ENCODE results near the gene KDM3B.

KDM3B gene

DNA sequence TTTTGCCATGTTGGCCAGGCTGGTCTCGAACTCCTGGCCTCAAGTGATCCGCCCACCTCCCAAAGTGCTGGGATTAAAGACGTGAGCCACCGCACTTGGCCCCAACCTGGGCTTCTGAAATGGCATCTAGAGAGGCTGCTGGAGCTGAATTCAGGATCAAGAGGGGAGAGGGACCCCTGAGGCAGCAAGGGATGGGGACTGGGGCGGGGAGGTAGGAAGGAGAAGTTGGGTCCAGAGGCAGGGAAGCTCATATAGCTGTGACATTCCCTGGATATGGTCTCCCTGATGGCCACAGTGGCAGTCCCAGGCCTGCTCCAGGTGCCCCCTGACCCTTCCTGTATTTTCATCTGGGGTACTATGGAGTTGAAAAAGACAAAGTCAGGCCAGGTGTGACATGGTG, 98.5 kb downstream of the KDM3B start:
- no peaks in the 10 kb centered on the region for H3K36me3 ChIP-seq (ENCODE audit: insufficient read depth, low read length)
- H3K9me3 ChIP-seq (ENCODE audit: low read length), result no peaks in the 10 kb centered on the region
- H3K27me3 ChIP-seq (ENCODE audit: insufficient read depth, low read length), result no peaks in the 10 kb centered on the region
- peaks cover 30% of the 10 kb centered on the region for H3K4me1 ChIP-seq (ENCODE audit: insufficient read depth, low read length)
- no peak overlapping the region for H3K4me3 ChIP-seq (ENCODE audit: low read length)
- no peak overlapping the region for H2AFZ ChIP-seq (ENCODE audit: low read depth, low read length)

DNA sequence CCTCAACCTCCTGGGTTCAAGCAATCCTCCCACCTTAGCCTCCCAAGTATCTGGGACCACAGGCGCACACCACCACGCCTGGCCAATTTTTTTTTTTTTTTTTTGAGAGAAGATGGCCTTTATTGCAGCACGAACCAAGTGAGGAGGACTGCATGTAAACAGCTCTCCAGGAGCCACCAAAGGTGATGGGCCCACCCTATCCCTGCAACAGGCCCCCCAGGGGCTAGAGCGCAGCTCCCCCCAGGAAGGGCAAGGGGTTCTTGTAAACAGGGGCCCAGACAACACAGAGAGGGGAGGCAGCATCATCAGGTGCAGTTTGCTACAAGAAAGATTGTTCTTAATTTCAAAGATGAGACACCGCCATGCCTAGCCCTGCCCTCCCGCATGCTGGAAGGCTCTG, 100.2 kb downstream of the KDM3B start:
- no peak overlapping the region for H3K4me3 ChIP-seq (ENCODE audit: low read length)
- H3K4me1 ChIP-seq (ENCODE audit: insufficient read depth, low read length), result peaks cover 30% of the 10 kb centered on the region
- no peaks in the 10 kb centered on the region for H3K9me3 ChIP-seq (ENCODE audit: low read length)
- no peak overlapping the region for H2AFZ ChIP-seq (ENCODE audit: low read depth, low read length)
- no peaks in the 10 kb centered on the region for H3K36me3 ChIP-seq (ENCODE audit: insufficient read depth, low read length)
- no peaks in the 10 kb centered on the region for H3K27me3 ChIP-seq (ENCODE audit: insufficient read depth, low read length)

DNA sequence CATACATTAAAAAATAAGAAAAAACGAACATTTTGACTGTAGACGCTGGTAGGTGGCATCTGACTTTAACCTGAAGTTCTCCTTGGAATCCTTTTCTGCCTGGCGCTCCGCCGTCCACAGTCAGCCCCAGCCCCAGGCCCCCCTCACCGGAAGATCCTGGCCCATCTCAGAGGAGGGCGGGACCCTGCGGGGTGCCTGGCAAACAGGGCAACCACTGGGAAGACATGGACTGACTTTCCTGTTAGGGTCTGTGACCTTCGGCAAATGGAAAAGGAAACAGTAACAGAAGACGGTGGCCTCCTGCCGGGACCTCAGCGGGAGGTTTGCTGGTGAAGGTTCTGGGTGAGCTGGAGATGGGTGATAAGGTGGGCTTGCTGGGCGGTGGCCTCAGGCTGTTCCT, 101.1 kb downstream of the KDM3B start:
- H3K9me3 ChIP-seq (ENCODE audit: low read length), result no peaks in the 10 kb centered on the region
- H3K36me3 ChIP-seq (ENCODE audit: insufficient read depth, low read length), result no peaks in the 10 kb centered on the region
- no peak overlapping the region for H2AFZ ChIP-seq (ENCODE audit: low read depth, low read length)
- peaks cover 29% of the 10 kb centered on the region for H3K4me1 ChIP-seq (ENCODE audit: insufficient read depth, low read length)
- no peak overlapping the region for H3K4me3 ChIP-seq (ENCODE audit: low read length)
- H3K27me3 ChIP-seq (ENCODE audit: insufficient read depth, low read length), result no peaks in the 10 kb centered on the region

DNA sequence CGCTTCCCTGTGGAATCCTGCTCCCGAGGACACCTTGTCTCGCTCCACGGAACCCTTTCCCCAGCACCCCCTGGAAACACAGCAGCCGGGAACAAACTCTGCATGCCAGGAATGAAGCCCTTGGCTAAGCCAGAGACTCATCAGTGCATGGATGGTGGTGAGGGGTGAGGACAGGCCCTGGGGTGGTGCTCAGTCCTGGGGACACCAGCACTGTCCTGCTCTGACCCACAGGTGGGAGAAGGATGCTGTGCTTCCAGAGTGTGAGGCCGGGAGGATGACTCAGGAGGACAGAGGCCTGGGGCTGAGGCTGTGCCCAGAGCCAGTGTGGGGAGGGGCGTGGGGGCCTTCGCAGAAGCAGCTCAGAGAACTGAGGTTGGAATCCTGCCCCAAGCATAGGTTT, 101.6 kb downstream of the KDM3B start:
- Histone ChIP-seq H3K4me1 (ENCODE audit: insufficient read depth, low read length) (peaks cover 24% of the 10 kb centered on the region), H3K36me3 (ENCODE audit: insufficient read depth, low read length) (no peaks in the 10 kb centered on the region), H2AFZ (ENCODE audit: low read depth, low read length) (no peak overlapping the region), H3K4me3 (ENCODE audit: low read length) (no peak overlapping the region), H3K27me3 (ENCODE audit: insufficient read depth, low read length) (no peaks in the 10 kb centered on the region), H3K9me3 (ENCODE audit: low read length) (no peaks in the 10 kb centered on the region)

DNA sequence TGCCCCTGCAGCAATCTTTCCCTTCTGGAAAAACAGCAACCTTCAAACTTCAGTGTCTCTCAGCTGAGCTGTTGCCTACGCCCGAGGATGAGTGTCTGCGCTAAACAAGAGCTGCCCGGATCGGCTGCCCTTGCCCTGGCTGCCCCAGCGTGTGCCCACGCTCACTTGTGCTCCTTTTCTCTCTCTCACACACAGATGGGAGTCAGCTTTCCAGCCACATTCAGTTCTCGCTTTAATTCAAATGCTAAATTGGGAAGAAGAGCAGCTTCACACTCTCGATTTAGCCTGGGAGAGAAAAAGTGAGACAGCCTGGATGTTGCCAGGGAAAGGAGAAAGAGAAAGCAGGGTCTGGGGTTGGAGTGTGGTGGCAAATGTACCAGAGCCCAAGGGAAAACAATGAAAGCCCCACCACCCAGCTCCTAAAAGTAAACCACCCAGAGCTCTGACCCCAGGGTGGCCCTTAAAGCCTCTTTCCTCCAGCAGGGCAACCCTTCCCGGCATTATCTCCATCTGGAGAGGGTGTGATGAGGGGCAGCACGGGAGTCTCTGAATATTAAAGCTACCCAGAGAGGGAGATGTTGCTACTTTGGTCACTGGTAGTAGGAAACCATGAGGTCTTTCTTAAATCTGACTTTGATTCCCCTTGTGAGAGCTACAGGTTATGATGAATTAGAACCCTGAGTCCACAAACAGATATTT, 102.9 kb downstream of the KDM3B start:
- no peaks in the 10 kb centered on the region for H3K36me3 ChIP-seq (ENCODE audit: insufficient read depth, low read length)
- H3K4me1 ChIP-seq (ENCODE audit: insufficient read depth, low read length), result peaks cover 17% of the 10 kb centered on the region
- peak overlapping the region; percentile 11 for H2AFZ ChIP-seq (ENCODE audit: low read depth, low read length)
- H3K9me3 ChIP-seq (ENCODE audit: low read length), result no peaks in the 10 kb centered on the region
- no peaks in the 10 kb centered on the region for H3K27me3 ChIP-seq (ENCODE audit: insufficient read depth, low read length)
- no peak overlapping the region for H3K4me3 ChIP-seq (ENCODE audit: low read length)

DNA sequence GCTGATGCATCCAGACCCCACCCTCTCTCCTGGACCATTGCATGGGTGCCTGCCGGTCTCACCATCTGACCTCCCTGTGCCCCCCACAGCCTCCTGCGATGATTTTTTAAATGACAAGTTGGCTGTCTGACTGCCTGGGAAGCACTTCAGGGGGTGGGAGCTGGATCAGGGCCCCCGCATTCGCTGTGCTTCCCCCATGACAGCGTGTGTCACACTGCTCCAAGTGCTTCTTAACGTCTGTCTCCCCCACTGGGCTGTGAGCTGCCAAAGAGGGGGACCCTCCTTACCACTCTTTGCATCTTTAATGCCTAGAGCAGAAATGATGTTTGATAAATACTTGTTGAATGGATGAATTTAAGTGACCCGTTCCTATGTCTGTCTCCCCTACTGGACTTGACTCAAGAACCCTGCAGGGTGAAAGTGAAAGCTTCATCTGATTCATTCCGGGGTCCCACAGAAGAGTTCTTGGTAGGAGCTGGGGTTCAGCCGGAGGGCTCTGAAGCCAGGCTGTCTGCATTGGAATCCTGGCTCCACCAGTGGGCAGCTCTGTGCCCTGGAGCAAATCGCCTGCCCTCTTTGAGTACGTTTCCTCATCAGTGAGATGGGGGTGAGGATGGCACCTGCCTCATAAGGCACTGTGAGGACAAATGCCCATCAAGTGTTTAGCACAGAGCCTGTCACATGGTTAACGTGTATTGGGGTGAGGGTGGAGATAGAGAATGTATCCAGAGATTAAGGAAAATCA, 105.2 kb downstream of the KDM3B start:
- H3K27me3 ChIP-seq (ENCODE audit: insufficient read depth, low read length), result no peaks in the 10 kb centered on the region
- peaks cover 17% of the 10 kb centered on the region for H3K4me1 ChIP-seq (ENCODE audit: insufficient read depth, low read length)
- no peak overlapping the region for H2AFZ ChIP-seq (ENCODE audit: low read depth, low read length)
- H3K4me3 ChIP-seq (ENCODE audit: low read length), result no peak overlapping the region
- H3K36me3 ChIP-seq (ENCODE audit: insufficient read depth, low read length), result no peaks in the 10 kb centered on the region
- H3K9me3 ChIP-seq (ENCODE audit: low read length), result no peaks in the 10 kb centered on the region

DNA sequence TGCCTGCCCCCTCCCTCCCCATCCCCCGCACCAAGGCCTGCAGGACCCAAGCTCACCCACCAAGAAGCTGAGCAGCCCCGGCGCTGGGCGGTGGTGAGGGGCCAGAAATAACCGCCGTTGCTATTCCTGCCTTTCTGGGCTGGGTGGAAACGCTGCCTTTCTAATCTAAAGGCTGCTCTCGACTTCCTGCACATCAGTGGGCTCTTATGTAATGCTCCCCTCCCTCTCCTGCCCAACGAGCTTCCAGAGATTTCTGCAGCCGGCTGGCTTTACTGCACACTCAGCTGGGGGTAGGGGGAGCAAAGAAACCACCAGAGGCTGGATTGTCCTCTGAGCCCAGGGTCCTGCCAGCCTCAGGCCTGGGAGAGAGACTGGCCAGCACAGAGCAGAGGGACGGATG, 105.9 kb downstream of the KDM3B start:
- no peaks in the 10 kb centered on the region for H3K36me3 ChIP-seq (ENCODE audit: insufficient read depth, low read length)
- H2AFZ ChIP-seq (ENCODE audit: low read depth, low read length), result no peak overlapping the region
- H3K27me3 ChIP-seq (ENCODE audit: insufficient read depth, low read length), result no peaks in the 10 kb centered on the region
- H3K4me3 ChIP-seq (ENCODE audit: low read length), result no peak overlapping the region
- peaks cover 20% of the 10 kb centered on the region for H3K4me1 ChIP-seq (ENCODE audit: insufficient read depth, low read length)
- H3K9me3 ChIP-seq (ENCODE audit: low read length), result no peaks in the 10 kb centered on the region

DNA sequence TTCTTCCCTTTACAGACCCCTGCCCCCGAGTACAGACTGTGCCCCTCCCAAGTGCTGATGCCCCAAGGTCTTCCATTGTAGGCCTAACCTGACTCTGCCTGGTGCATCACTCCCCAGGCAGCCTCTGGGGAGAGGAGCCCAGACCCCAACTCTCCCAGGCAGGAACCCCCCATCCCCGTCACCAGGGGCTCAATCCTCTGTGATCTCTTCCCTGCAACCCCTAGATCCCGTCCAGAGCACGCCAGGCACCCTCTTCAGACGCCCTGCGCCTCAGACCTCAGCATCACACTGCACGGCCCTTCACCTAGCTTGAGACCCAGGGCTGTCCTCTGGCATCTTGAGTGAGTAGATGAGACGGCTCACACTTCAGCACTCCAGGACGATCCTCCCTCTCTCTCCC, 106.4 kb downstream of the KDM3B start:
- Histone ChIP-seq H3K9me3 (ENCODE audit: low read length) (no peaks in the 10 kb centered on the region), H3K4me1 (ENCODE audit: insufficient read depth, low read length) (peaks cover 24% of the 10 kb centered on the region), H2AFZ (ENCODE audit: low read depth, low read length) (no peak overlapping the region), H3K27me3 (ENCODE audit: insufficient read depth, low read length) (no peaks in the 10 kb centered on the region), H3K36me3 (ENCODE audit: insufficient read depth, low read length) (no peaks in the 10 kb centered on the region), H3K4me3 (ENCODE audit: low read length) (no peak overlapping the region)

DNA sequence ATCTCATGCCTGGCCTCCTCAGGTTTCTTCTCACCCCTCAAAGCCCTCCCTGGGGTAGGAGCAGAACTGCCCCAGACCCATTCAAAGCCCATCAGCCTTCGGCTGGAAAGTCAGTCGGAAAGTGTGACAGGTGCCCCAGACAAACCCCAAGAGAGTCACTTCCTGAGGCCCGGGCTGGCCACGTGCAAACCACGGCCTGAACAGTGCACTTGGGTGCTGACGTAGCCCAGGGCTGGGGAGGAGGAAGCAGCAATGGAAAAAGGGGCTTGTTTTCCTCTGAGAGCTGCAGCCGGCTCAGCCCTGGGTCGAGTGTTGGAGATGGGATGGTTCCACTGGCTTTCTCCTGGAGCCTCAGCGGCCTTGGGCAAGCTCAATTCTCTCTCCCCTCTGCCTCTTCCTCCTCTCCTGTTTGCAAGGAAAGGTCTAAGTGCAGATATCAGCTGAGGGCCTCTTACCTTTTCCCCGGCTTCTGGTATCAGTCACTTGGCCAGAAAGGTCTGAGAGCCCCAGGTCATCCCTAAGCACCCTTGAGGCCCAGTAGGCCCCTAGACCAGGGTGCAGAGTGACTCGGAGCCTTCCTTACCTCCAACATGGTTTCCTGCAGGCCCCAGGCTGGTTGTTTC, 106.9 kb downstream of the KDM3B start:
- Histone ChIP-seq H2AFZ (ENCODE audit: low read depth, low read length) (no peak overlapping the region), H3K4me1 (ENCODE audit: insufficient read depth, low read length) (peaks cover 24% of the 10 kb centered on the region), H3K4me3 (ENCODE audit: low read length) (no peak overlapping the region), H3K36me3 (ENCODE audit: insufficient read depth, low read length) (no peaks in the 10 kb centered on the region), H3K27me3 (ENCODE audit: insufficient read depth, low read length) (no peaks in the 10 kb centered on the region), H3K9me3 (ENCODE audit: low read length) (no peaks in the 10 kb centered on the region)

DNA sequence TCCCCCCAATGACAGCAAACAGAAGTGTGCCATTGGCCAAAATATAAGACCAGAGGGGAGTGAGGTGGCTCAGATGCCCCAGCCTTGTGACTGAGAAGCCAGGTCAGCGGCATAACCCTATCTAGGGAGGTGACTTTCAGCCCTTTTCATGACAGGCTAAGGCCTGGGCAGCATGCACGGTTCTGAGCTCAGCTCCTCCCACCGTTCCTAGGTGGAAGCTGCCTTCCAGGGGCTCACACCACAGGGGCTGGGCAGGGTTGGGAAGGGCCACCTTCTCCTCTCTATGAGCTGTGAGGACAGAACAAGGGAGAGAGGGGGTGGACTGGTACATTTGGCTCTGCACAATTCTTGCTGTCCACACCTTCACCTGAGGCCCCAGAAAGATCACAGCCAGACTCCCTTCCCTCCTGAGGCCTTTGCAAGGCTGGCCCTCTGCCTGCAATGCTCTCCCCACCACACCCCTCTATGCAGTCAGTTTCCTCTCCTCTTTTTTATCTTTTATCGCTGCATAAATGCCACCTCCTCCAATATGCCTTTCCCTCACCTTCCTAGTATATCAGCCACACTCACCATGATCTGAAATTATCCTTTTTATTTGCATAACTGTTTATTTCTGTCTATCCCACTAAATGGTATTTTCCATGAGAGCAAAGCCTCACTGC, 107.7 kb downstream of the KDM3B start:
- Histone ChIP-seq H3K4me3 (ENCODE audit: low read length) (no peak overlapping the region), H2AFZ (ENCODE audit: low read depth, low read length) (no peak overlapping the region), H3K36me3 (ENCODE audit: insufficient read depth, low read length) (no peaks in the 10 kb centered on the region), H3K27me3 (ENCODE audit: insufficient read depth, low read length) (no peaks in the 10 kb centered on the region), H3K9me3 (ENCODE audit: low read length) (no peaks in the 10 kb centered on the region), H3K4me1 (ENCODE audit: insufficient read depth, low read length) (peaks cover 19% of the 10 kb centered on the region)

DNA sequence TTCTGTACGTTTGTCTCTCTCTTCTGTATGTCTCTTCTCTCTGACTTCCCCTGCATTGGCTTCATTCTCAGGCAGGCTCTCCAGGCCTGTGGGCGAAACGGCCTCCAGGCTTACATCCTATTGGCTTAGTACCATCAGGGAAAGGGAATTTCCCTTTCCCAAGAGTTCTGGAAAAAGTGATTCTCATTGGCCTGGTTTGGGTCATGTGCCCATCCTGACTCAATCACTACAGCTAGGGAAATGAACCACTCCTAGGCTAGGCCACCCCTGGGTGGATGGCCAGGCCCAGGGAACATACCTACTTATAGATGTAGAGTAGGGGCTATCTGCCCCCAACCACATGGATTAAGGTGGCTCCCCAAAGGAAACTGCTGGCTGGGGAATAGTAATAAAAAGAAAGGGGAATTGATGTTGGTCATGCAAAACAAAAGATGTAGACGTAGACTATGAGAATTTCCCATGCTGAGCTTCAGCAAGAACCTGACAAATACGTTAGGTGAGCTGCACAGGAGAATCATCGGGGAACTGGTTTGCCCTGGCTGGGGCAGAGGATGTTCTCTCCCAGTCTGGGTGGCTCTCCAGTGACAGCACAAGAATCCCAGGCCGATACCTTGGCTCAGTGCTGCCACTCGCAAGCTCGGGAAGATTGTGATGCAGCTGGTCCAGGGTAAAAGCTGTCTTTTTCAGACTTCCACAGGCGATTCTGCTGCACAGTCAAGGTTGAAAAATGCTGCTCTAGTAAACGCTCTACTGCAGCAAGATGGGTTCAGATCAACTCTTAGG, 109.0 kb downstream of the KDM3B start:
- no peak overlapping the region for H2AFZ ChIP-seq (ENCODE audit: low read depth, low read length)
- H3K4me1 ChIP-seq (ENCODE audit: insufficient read depth, low read length), result peaks cover 23% of the 10 kb centered on the region
- H3K9me3 ChIP-seq (ENCODE audit: low read length), result no peaks in the 10 kb centered on the region
- no peak overlapping the region for H3K4me3 ChIP-seq (ENCODE audit: low read length)
- no peaks in the 10 kb centered on the region for H3K27me3 ChIP-seq (ENCODE audit: insufficient read depth, low read length)
- H3K36me3 ChIP-seq (ENCODE audit: insufficient read depth, low read length), result no peaks in the 10 kb centered on the region

DNA sequence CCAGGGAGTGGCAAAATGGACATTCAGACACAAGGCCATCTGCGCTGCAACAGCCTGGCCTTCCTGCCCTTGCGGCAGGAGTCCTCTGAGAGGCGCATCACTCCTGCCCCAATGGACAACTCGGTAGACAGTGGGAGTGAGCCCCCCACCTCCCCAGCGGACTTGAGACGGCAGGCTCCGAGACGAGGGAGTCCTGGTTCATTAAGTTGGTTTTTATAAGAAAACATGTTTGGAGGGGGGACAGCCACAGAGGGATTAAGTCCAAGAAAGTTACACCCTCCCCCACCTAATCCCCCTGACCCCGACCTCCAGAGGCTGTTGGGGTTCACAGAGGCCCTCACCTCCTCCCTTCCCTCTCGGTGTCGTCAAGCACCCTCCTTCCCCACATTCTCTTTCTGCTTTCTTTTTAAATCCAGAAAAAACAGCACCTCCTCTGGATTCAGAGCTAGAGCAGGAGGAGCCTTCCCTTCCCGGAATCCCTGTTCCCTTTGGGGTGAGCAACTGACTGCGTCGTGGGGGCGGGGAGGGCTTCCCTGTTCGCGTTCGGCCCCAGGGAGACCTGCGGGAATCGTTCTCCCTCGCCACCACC, 111.0 kb downstream of the KDM3B start:
- no peaks in the 10 kb centered on the region for H3K9me3 ChIP-seq (ENCODE audit: low read length)
- H3K27me3 ChIP-seq (ENCODE audit: insufficient read depth, low read length), result no peaks in the 10 kb centered on the region
- H2AFZ ChIP-seq (ENCODE audit: low read depth, low read length), result peak overlapping the region; percentile 42
- no peaks in the 10 kb centered on the region for H3K36me3 ChIP-seq (ENCODE audit: insufficient read depth, low read length)
- H3K4me1 ChIP-seq (ENCODE audit: insufficient read depth, low read length), result peaks cover 20% of the 10 kb centered on the region
- peak overlapping the region; percentile 90 for H3K4me3 ChIP-seq (ENCODE audit: low read length)
